HepG2 (cell line): ENCODE measurements around the gene ATP9A. TPM values are rescaled to one million over a fixed set of nuclear protein-coding genes. Genes with fewer than 3 reads are reported as not detected.

Experiments
- FOSL1 ChIP-seq: sonication (generic); formaldehyde crosslinking; IDR thresholded peaks from 2 replicates; pipeline ENCODE4 v1.9.0; 2021; ENCODE audit warnings: missing genetic modification reagents, borderline replicate concordance
- FOXA3 ChIP-seq: IDR thresholded peaks from 2 replicates; pipeline ENCODE4 v1.6.1; 2016; ENCODE audit warnings: missing genetic modification reagents, missing compliant biosample characterization
- GLI4 ChIP-seq: sonication (generic); formaldehyde crosslinking; IDR thresholded peaks from 2 replicates; pipeline ENCODE4 v1.5.1; 2020; ENCODE audit warnings: missing genetic modification reagents, mild to moderate bottlenecking, moderate library complexity, borderline replicate concordance
- HMGXB4 ChIP-seq, 2 experiments: sonication (generic) in 1 of 2; formaldehyde crosslinking in 1 of 2; IDR thresholded peaks; 2 replicates each; pipeline versions ENCODE4 v1.4.0 to v1.6.1; 2018 to 2020; ENCODE audit warnings: missing genetic modification reagents in 2 of 2, borderline replicate concordance in 1 of 2, low read depth in 1 of 2, mild to moderate bottlenecking in 1 of 2, missing biosample characterization in 1 of 2
- HOXA5 ChIP-seq: sonication (generic); formaldehyde crosslinking; IDR thresholded peaks from 2 replicates; pipeline ENCODE4 v1.4.0; 2020; ENCODE audit warnings: missing genetic modification reagents
- MAX ChIP-seq: IDR thresholded peaks from 2 replicates; pipeline ENCODE4 v1.6.1; 2012; ENCODE audit warnings: inconsistent platforms
- MLX ChIP-seq: IDR thresholded peaks from 2 replicates; pipeline ENCODE4 v1.6.1; 2016
- SP1 ChIP-seq, 2 experiments: fragments of 450-650 bp in 1 of 2; sonication (generic) in 1 of 2; formaldehyde crosslinking in 1 of 2; IDR thresholded peaks; 2 replicates each; pipeline versions ENCODE4 v1.4.0 to v1.6.1; 2016 to 2020; ENCODE audit warnings: missing genetic modification reagents in 1 of 2
- ZNF253 ChIP-seq: sonication (generic); formaldehyde crosslinking; IDR thresholded peaks from 2 replicates; pipeline ENCODE4 v1.8.0; 2022; ENCODE audit warnings: mild to moderate bottlenecking, missing genetic modification reagents, borderline replicate concordance
- ZNF570 ChIP-seq: sonication (generic); formaldehyde crosslinking; IDR thresholded peaks from 2 replicates; pipeline ENCODE4 v1.4.0; 2020; ENCODE audit warnings: mild to moderate bottlenecking, missing genetic modification reagents, borderline replicate concordance
- ZNF574 ChIP-seq: sonication (generic); formaldehyde crosslinking; IDR thresholded peaks from 2 replicates; pipeline ENCODE4 v1.4.0; 2020; ENCODE audit warnings: missing genetic modification reagents
- ZNF816 ChIP-seq: sonication (generic); formaldehyde crosslinking; IDR thresholded peaks from 2 replicates; pipeline ENCODE4 v1.8.0; 2022; ENCODE audit warnings: missing genetic modification reagents, mild to moderate bottlenecking, borderline replicate concordance
- polyA plus RNA-seq, 8 experiments: library from polyadenylated mRNA; depleted of rRNA in 3 of 8; stranded (reverse) in 7 of 8; unstranded in 1 of 8; fragments of >200 nt; fragmentation: Illumina TruSeq in 4 of 8; extraction: Trizol in 4 of 8; gene quantifications; 2 replicates each; pipeline versions ENCODE4 v1.2.1 to v1.2.3, GENCODE V29; 2011 to 2016; ENCODE audit warnings: low read depth in 4 of 8, missing spikeins in 1 of 8, mixed read lengths in 1 of 8; ENCODE audit not compliant: insufficient read depth in 1 of 8
- total RNA-seq, 5 experiments: library from RNA; depleted of rRNA; stranded (reverse); fragments of >200 nt; fragmentation: Illumina TruSeq; extraction: Trizol; gene quantifications; 2 replicates each; pipeline ENCODE4 v1.2.3, GENCODE V29; 2016; ENCODE audit warnings: low read depth in 1 of 5
- TF ChIP-seq, protein P1 (sequence below): sonication (generic); formaldehyde crosslinking; IDR thresholded peaks from 2 replicates; pipeline ENCODE4 v1.9.0; 2021; ENCODE audit warnings: missing genetic modification reagents, borderline replicate concordance
- TF ChIP-seq, protein P2 (sequence below): sonication (generic); formaldehyde crosslinking; IDR thresholded peaks from 2 replicates; pipeline ENCODE4 v1.4.0; 2020; ENCODE audit warnings: missing genetic modification reagents, borderline replicate concordance

ATP9A gene
- total and polyA plus RNA-seq, 2 of the 13 experiments (the other 11 are each of a cell fraction or from before 2014, with no cell fraction given): 11.8 to 18.5 TPM

DNA sequence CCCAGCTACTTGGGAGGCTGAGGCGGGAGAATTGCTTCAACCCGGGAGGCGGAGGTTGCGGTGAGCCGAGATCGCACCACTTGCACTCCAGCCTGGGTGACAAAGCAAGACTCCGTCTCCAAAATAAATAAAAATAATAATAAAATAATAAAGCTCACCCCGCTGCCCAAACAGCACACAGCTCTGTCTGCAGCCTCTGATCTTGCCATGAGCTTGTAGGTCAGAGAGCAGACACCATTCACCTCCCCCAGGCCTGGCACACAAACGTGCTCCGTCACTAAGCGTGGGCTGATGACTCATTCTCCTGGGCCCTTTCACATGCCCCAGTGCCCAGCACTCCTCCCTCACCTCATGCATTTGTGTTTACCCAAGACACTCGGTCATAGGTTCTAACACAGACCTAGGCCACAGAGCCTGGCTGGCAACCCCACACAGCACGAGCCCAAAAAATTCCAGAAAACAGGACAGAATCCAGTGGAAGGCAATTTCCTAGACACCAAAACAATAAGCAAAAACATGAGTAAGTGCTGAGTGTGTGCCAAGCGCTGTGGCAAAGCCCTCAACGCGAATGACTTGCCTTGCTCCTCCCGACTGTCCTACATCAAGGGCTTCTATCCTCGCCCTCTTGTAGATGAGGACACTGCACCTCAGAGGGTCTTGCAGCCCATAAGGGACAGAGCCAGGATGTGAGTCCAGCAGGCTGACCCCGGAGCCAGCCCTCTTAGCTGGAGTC is 18.0 kb downstream of the ATP9A start (continued):
- TF ChIP-seq, protein P1, sequence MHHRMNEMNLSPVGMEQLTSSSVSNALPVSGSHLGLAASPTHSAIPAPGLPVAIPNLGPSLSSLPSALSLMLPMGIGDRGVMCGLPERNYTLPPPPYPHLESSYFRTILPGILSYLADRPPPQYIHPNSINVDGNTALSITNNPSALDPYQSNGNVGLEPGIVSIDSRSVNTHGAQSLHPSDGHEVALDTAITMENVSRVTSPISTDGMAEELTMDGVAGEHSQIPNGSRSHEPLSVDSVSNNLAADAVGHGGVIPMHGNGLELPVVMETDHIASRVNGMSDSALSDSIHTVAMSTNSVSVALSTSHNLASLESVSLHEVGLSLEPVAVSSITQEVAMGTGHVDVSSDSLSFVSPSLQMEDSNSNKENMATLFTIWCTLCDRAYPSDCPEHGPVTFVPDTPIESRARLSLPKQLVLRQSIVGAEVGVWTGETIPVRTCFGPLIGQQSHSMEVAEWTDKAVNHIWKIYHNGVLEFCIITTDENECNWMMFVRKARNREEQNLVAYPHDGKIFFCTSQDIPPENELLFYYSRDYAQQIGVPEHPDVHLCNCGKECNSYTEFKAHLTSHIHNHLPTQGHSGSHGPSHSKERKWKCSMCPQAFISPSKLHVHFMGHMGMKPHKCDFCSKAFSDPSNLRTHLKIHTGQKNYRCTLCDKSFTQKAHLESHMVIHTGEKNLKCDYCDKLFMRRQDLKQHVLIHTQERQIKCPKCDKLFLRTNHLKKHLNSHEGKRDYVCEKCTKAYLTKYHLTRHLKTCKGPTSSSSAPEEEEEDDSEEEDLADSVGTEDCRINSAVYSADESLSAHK (CRISPR knock-in tag): no peak
- TF ChIP-seq, protein P2, sequence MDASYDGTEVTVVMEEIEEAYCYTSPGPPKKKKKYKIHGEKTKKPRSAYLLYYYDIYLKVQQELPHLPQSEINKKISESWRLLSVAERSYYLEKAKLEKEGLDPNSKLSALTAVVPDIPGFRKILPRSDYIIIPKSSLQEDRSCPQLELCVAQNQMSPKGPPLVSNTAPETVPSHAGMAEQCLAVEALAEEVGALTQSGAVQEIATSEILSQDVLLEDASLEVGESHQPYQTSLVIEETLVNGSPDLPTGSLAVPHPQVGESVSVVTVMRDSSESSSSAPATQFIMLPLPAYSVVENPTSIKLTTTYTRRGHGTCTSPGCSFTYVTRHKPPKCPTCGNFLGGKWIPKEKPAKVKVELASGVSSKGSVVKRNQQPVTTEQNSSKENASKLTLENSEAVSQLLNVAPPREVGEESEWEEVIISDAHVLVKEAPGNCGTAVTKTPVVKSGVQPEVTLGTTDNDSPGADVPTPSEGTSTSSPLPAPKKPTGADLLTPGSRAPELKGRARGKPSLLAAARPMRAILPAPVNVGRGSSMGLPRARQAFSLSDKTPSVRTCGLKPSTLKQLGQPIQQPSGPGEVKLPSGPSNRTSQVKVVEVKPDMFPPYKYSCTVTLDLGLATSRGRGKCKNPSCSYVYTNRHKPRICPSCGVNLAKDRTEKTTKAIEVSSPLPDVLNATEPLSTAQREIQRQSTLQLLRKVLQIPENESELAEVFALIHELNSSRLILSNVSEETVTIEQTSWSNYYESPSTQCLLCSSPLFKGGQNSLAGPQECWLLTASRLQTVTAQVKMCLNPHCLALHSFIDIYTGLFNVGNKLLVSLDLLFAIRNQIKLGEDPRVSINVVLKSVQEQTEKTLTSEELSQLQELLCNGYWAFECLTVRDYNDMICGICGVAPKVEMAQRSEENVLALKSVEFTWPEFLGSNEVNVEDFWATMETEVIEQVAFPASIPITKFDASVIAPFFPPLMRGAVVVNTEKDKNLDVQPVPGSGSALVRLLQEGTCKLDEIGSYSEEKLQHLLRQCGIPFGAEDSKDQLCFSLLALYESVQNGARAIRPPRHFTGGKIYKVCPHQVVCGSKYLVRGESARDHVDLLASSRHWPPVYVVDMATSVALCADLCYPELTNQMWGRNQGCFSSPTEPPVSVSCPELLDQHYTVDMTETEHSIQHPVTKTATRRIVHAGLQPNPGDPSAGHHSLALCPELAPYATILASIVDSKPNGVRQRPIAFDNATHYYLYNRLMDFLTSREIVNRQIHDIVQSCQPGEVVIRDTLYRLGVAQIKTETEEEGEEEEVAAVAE: peak; percentile 86
- TF ChIP-seq ZNF570 (CRISPR knock-in tag): no peak
- TF ChIP-seq ZNF574: peak; percentile 58; the same call in 1 of the 2 replicates
- peak; percentile 39; the same call in 1 of the 2 replicates for TF ChIP-seq ZNF253
- TF ChIP-seq SP1 (IDR thresholded peaks at IDR 0.05): no peak
- TF ChIP-seq SP1 (CRISPR knock-in tag; IDR thresholded peaks at IDR 0.05): no peak
- TF ChIP-seq ZNF816: peak; percentile 26; the same call in 1 of the 2 replicates
- no peak for TF ChIP-seq GLI4 (CRISPR knock-in tag)
- TF ChIP-seq HOXA5: 0 out of 2 replicates have a peak, but pooled peaks have one; percentile 43
- peak; percentile 89 for TF ChIP-seq MLX (CRISPR knock-in tag)
- peak; percentile 95 for TF ChIP-seq FOSL1 (CRISPR knock-in tag)
- peak; percentile 98 for TF ChIP-seq FOXA3 (CRISPR knock-in tag)
- peak; percentile 90 for TF ChIP-seq MAX
- peak in 1 of 2 experiments; percentile 56; a peak in 1 of 4 replicates for TF ChIP-seq HMGXB4 (CRISPR knock-in tag; IDR thresholded peaks at IDR 0.05; ENCODE audit: borderline replicate concordance in 1 of 2, low read depth in 1 of 2)
